GM21737 (cell line): ENCODE measurements around the gene UBE2H.
"Not testable (repeated sequence)": the region's sequence is repeated elsewhere in the genome, so short reads cannot be mapped to it uniquely, and the experiment has no call there.

Source experiments
- ATAC-seq: cut with Tn5 transposase; IDR thresholded peaks from one replicate; pipeline ENCODE4 v1.9.1; 2021; ENCODE audit warnings: mild to moderate bottlenecking, moderate library complexity; ENCODE audit not compliant: unreplicated experiment

Gene UBE2H

GRCh38 chr7:129825209-129825970, 127.4 kb downstream of the UBE2H start:
- peak; percentile 65 for ATAC-seq

- ATAC-seq = peak; percentile 29
These were observed 128.2 kb downstream of the UBE2H start for GRCh38 chr7:129824291-129825208.

- ATAC-seq = not testable (repeated sequence)
These were observed 129.6 kb downstream of the UBE2H start for GRCh38 chr7:129823143-129823542.

- no peak for ATAC-seq
These were observed 131.3 kb downstream of the UBE2H start for GRCh38 chr7:129821476-129821875.

- no peak for ATAC-seq
These were observed 136.0 kb downstream of the UBE2H start for GRCh38 chr7:129816742-129817141.

- no peak for ATAC-seq
These were observed 144.9 kb downstream of the UBE2H start for GRCh38 chr7:129807863-129808262.

GRCh38 chr7:129804890-129805719, 147.7 kb downstream of the UBE2H start:
- no peak for ATAC-seq

GRCh38 chr7:129804111-129804889, 148.5 kb downstream of the UBE2H start:
- no peak for ATAC-seq

- no peak for ATAC-seq
These were observed 149.1 kb downstream of the UBE2H start for GRCh38 chr7:129803546-129804081.

GRCh38 chr7:129801882-129802281, 150.9 kb downstream of the UBE2H start:
- no peak for ATAC-seq

GRCh38 chr7:129800901-129801300, 151.9 kb downstream of the UBE2H start:
- no peak for ATAC-seq

- no peak for ATAC-seq
These were observed 153.3 kb downstream of the UBE2H start for GRCh38 chr7:129799350-129799955.

- ATAC-seq = no peak
These were observed 154.0 kb downstream of the UBE2H start for GRCh38 chr7:129798616-129799349.

GRCh38 chr7:129797214-129797789, 155.5 kb downstream of the UBE2H start:
- no peak for ATAC-seq

GRCh38 chr7:129796186-129796775, 156.5 kb downstream of the UBE2H start:
- ATAC-seq = no peak

- not testable (repeated sequence) for ATAC-seq
These were observed 158.3 kb downstream of the UBE2H start for GRCh38 chr7:129794461-129794860.

- ATAC-seq = no peak
These were observed 159.1 kb downstream of the UBE2H start for GRCh38 chr7:129793506-129794310.
